ENCODE measurements around the gene PCDHB8. TPM values are rescaled to one million over a fixed set of nuclear protein-coding genes. Genes with fewer than 3 reads are reported as not detected.

Gene PCDHB8
- total RNA-seq, 1 donor from 2014 or later = 0.40 TPM

Other genes starting within 250 kb of the PCDHB8 start
- 0.24 TPM for gene PCDHAC2, start 211.3 kb upstream of the PCDHB8 start, total RNA-seq
- gene PCDHB1, start 126.4 kb upstream of the PCDHB8 start, total RNA-seq = not detected
- gene PCDHB2, start 83.2 kb upstream of the PCDHB8 start, total RNA-seq = 2.2 TPM
- gene PCDHB3, start 77.3 kb upstream of the PCDHB8 start, total RNA-seq = 0.52 TPM
- 0.52 TPM for gene PCDHB4, start 56.0 kb upstream of the PCDHB8 start, total RNA-seq
- gene PCDHB5, start 42.6 kb upstream of the PCDHB8 start, total RNA-seq = 0.40 TPM
- 0.16 TPM for gene PCDHB6, start 27.7 kb upstream of the PCDHB8 start, total RNA-seq
- gene PCDHB7, start 5.1 kb upstream of the PCDHB8 start, total RNA-seq = 0.20 TPM
- gene PCDHB16, start 4.6 kb downstream of the PCDHB8 start, total RNA-seq = 0.48 TPM
- 0.48 TPM for gene PCDHB9, start 9.4 kb downstream of the PCDHB8 start, total RNA-seq
- 0.80 TPM for gene PCDHB10, start 14.6 kb downstream of the PCDHB8 start, total RNA-seq
- 0.44 TPM for gene PCDHB11, start 21.8 kb downstream of the PCDHB8 start, total RNA-seq
- 0.72 TPM for gene PCDHB12, start 30.9 kb downstream of the PCDHB8 start, total RNA-seq
- 3.4 TPM for gene PCDHB13, start 36.1 kb downstream of the PCDHB8 start, total RNA-seq
- gene PCDHB14, start 45.6 kb downstream of the PCDHB8 start, total RNA-seq = 2.0 TPM
- gene PCDHB15, start 67.6 kb downstream of the PCDHB8 start, total RNA-seq = 0.44 TPM
- 0.24 TPM for gene SLC25A2, start 126.3 kb downstream of the PCDHB8 start, total RNA-seq
- 35.1 TPM for gene TAF7, start 143.0 kb downstream of the PCDHB8 start, total RNA-seq
- 0.40 TPM for gene PCDHGA1, start 152.7 kb downstream of the PCDHB8 start, total RNA-seq
- 0.68 TPM for gene PCDHGA2, start 161.0 kb downstream of the PCDHB8 start, total RNA-seq
- gene PCDHGA3, start 166.0 kb downstream of the PCDHB8 start, total RNA-seq = 0.76 TPM
- 0.92 TPM for gene PCDHGB1, start 172.3 kb downstream of the PCDHB8 start, total RNA-seq
- 0.48 TPM for gene PCDHGA4, start 177.2 kb downstream of the PCDHB8 start, total RNA-seq
- 1.2 TPM for gene PCDHGB2, start 182.2 kb downstream of the PCDHB8 start, total RNA-seq
- gene PCDHGA5, start 186.4 kb downstream of the PCDHB8 start, total RNA-seq = 0.72 TPM
- 0.76 TPM for gene PCDHGB3, start 192.5 kb downstream of the PCDHB8 start, total RNA-seq
- gene PCDHGA6, start 196.1 kb downstream of the PCDHB8 start, total RNA-seq = 1.2 TPM
- 1.6 TPM for gene PCDHGA7, start 205.0 kb downstream of the PCDHB8 start, total RNA-seq
- 2.8 TPM for gene PCDHGB4, start 209.9 kb downstream of the PCDHB8 start, total RNA-seq
- 0.64 TPM for gene PCDHGA8, start 214.8 kb downstream of the PCDHB8 start, total RNA-seq
- gene PCDHGB5, start 220.2 kb downstream of the PCDHB8 start, total RNA-seq = 5.8 TPM
- 3.1 TPM for gene PCDHGA9, start 225.0 kb downstream of the PCDHB8 start, total RNA-seq
- gene PCDHGB6, start 230.2 kb downstream of the PCDHB8 start, total RNA-seq = 3.0 TPM
- gene PCDHGA10, start 235.2 kb downstream of the PCDHB8 start, total RNA-seq = 5.3 TPM
- gene PCDHGB7, start 239.9 kb downstream of the PCDHB8 start, total RNA-seq = 3.3 TPM
- gene PCDHGA11, start 243.3 kb downstream of the PCDHB8 start, total RNA-seq = 1.9 TPM

Measured in esophagus mucosa (tissue), 1 donor.